ENCODE data around the gene UBE2U.
"Not testable (repeated sequence)": the region's sequence is repeated elsewhere in the genome, so short reads cannot be mapped to it uniquely, and the experiment has no call there.

The UBE2U gene

DNA sequence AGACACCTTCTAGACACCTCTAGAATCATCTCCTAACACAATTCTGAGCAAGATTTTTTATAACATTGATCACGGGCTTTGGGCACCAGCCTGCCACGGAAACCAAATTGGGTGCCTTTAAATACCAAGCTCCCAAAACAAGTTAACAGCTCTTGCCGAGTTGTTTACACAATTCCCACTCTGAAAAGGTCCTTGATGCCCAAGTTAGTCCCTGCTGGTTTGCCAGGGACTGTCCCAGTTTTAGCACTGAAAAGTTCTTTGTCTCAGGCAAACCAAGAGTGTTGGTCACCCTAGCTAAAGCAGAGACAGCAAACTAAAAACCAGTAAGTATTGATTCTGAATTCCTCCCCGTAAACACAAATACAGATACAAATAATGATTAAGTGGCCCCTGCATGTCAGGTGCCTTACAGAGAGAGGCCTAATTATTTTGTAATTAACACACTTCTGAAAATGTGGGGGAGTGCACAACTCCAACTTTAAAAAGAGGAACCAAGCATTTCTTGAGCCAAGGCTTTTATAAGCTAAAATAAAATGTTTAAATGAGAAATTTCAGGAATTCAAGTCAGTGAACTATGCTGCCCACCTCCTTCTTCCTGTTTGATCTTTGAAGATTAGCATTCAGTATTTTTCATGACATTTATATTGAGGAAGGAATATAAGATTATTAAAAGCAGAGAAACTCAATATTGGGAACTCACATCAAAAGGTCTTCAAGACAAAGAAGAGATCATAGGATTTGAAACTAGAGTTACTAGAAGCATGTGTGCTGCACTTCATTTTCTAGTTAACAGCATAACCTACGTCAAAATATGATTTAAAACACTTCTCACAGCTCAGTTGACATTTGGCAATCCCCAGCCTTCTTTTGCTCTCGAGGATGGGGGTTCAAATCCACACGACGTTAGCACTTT, 9.0 kb upstream of the UBE2U start:
- no peak for DNase-seq

DNA sequence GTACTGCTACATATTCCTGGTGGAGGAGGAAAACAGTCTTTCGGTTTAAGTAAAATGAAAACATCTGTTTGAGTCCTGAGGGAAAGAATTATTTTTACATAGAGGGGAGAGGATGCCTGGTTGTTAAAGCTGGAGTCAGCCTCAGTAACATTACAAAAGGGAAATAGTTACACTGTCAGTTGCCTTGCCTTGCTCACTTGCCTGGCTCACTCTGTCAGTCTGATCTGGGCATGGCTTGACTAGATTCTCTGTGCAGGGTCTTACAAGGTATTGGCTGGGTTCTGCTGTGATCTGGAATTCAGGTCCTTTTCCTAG, 8.4 kb upstream of the UBE2U start:
- no peak for DNase-seq

DNA sequence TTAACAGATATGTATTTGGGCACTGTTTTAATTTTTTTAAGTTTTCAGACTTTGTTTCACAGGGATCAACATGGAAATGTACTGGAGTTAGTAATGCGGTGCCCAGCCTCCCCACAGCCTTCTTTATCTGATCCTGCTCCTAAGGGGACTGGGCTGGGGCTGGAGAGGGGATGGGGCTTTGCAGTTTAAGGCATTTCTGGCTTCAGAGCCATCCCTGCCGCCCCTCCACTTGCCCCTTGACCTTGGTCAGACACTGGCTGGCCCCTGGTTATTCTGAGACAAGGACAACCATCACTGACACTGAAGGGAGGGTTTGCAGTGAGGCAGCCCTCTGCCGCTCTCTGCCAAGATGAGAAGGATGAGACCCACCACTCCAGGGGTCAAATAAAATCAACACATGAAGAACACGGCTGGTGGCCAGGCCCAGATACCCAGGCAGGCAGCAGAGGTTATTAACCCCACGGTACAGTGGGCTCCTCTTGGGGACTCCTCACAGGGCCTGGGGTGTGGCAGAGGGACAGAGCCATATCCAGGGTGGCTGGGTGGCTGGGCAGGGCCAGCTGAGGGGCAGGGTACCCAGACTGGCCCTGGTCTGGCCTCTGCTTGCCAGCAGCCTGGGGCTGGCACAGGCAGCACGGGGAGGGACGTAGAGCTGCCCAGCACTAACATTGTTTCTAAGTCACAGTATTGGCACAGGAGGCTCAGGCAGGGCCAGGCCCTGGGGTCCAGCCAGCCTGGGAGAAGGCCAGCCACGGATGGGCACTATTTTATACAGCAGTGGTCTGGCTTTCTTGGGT, 7.2 kb upstream of the UBE2U start:
- no peak for DNase-seq

- no peak for DNase-seq
Measured at GRCh38 chr1:64197076-64197475, 6.3 kb upstream of the UBE2U start.

- DNase-seq, result no peak
Measured at GRCh38 chr1:64199154-64199553, 4.3 kb upstream of the UBE2U start.

GRCh38 chr1:64200064-64200463, 3.4 kb upstream of the UBE2U start:
- DNase-seq, result no peak

GRCh38 chr1:64209221-64209620, 5.8 kb downstream of the UBE2U start:
- no peak for DNase-seq

DNA sequence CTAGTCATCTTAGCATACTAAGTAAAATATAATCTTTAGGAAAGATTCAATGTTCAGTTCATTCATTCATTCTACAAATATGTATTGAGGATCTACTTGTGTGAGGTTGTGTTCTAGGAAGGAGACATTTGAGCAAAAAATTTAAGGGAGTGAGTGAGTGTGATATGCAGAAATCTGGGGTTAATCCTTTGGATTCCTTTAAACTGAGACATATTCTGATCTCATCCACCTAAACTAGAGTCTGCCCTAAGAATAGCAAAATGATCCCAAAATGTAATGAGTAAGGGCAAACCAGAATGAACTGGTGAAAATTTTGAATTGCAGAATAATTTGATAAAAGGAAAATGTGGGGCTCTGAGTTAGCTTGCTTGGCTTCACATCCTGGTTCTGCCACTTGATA, 8.6 kb downstream of the UBE2U start:
- no peak for DNase-seq

- no peak for DNase-seq
Measured at GRCh38 chr1:64215576-64215975, 12.2 kb downstream of the UBE2U start.

DNA sequence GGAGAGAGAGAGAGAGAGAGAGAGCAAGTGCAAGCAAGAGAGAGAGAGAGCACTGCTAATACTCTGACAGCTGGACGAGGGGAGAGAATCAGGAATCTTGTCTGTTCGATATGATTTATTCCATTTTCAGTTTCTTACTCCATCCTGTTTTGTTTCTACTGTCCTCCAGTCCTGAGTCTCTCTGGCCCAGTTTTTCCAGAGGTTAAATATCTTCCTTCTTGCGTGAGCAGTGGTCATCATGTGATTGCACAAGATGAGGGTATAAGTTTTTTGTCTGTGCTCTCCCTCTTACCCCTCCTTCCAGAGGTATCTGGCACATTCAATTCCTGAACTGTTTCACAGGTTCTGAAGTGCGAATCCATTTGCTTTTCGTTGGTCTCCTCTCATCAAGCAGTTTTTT, 16.8 kb downstream of the UBE2U start:
- DNase-seq, result no peak

GRCh38 chr1:64223329-64224151, 20.1 kb downstream of the UBE2U start:
- no peak for DNase-seq

- DNase-seq, result not testable (repeated sequence)
Measured at GRCh38 chr1:64224236-64224635, 20.8 kb downstream of the UBE2U start.

DNA sequence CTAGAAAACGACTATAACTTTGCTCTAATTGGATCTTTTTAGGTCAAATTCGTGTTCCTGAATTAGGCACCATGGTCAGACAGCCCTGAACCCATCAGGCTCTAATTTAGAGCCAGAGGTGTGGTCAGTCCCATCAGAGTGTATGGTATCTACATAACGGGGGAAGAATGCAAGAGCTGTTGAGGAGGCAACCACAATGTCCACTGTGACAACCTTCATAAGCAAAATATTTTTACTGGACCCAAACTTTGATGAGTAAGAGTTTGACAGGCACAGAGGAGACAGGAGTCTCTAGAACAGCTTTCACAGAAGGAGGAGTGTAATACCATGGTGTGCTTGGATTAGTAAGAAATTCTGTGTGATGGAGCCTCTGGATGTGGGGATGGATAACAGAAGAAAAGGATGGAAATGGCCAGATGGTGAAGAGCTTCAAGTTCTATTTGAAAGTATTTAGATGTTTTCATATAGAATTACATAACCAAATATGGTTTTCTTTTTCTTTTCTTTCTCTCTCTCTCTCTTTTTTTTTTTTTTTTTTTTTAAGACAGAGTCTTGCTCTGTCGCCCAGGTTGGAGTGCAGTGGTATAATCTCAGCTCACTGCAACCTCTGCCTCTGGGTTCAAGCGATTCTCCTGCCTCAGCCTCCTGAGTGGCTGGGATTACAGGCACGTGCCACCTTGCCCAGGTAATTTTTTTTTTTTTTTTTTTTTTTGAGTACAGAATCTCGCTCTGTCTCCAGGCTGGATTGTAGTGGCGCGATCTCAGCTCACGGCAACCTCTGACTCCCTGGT, 24.9 kb downstream of the UBE2U start:
- no peak for DNase-seq

DNA sequence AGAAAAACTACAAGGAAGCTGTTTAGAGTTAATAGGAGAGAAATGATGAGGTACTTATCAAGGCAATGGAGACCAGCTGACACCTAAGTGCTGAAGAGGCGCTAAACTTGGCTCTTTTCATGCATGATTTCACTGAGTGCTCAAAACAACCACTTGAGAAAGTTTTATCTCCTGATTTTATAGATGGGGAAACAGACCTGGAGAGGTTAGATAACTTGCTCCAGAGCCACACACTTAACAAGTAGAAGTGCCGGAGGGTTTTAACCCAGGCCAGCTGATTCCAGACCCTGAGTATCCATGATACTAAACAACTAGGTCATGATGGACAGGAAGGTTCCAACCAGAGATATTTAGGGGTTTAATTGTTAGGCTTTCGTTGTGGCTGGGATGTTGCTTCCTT, 25.9 kb downstream of the UBE2U start:
- no peak for DNase-seq

- peak; percentile 37 for DNase-seq
Measured at GRCh38 chr1:64231153-64231552, 27.7 kb downstream of the UBE2U start.

DNA sequence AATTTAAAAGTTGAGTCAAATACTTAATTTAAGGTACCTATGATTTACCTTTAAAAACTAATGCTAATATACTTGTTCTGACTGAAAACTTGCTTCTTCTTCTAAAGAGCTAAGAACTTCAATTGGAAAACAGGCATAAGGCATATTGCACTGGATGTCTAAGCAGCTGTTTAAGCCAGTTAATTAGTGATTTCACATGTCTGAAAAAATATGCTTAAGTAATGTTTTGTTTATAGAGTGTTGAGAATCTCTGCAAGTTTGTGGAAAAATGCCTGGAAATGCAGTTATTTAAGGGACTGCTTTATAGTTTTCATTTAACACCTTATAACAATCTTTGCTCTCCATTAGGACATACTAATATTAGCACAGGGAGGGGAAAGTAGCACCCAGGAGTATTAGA, 28.2 kb downstream of the UBE2U start:
- no peak for DNase-seq

- DNase-seq, result no peak
Measured at GRCh38 chr1:64234714-64235113, 31.3 kb downstream of the UBE2U start.

- DNase-seq, result no peak
Measured at GRCh38 chr1:64235181-64235580, 31.8 kb downstream of the UBE2U start.

DNA sequence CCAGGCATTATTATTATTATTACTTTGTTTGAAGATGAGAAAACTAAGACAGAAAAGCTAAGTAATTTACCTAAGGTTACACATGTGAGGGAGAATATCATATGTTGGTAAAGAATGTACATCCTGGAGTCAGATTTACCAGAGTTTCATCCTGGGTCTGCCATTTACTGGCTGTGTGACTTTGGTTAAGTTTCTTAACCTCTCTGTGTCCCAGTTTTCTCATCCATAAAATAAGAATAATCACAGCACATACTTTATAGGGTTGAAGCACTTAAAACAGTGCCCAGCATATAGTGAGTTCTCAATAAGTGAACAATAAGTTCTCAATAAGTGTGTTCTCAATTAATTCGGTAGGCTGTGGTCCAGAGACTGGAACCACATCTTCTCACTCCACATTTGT, 32.5 kb downstream of the UBE2U start:
- no peak for DNase-seq

- DNase-seq, result no peak
Measured at GRCh38 chr1:64236541-64236954, 33.1 kb downstream of the UBE2U start.

DNA sequence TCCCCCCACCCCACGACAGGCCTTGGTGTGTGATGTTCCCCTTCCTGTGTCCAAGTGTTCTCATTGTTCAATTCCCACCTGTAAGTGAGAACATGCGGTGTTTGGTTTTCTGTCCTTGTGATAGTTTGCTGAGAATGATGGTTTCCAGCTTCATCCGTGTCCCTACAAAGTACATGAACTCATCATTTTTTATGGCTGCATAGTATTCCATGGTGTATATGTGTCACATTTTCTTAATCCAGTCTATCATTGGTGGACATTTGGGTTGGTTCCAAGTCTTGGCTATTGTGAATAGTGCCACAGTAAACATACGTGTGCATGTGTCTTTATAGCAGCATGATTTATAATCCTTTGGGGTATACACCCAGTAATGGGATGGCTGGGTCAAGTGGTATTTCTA, 36.1 kb downstream of the UBE2U start:
- DNase-seq, result not testable (repeated sequence)

DNA sequence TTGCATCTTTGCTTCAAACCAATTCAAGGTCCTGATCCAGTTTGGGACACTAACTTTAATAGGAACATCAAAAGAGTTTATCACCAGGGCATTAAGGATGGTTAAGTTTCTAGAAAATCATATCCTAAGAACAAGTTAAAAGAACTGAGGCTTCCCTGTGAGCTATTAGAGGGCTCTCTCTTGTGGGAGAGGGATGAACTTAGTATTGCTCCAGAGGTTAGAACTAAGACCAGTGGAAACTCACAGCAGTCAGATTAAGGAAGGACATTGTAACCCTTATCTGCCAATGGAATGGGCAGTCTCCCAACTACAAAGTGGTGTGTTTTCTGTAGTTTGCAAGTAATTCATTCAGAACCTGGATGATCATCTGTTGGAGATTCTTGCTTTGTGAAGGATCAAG, 36.8 kb downstream of the UBE2U start:
- DNase-seq, result no peak

DNA sequence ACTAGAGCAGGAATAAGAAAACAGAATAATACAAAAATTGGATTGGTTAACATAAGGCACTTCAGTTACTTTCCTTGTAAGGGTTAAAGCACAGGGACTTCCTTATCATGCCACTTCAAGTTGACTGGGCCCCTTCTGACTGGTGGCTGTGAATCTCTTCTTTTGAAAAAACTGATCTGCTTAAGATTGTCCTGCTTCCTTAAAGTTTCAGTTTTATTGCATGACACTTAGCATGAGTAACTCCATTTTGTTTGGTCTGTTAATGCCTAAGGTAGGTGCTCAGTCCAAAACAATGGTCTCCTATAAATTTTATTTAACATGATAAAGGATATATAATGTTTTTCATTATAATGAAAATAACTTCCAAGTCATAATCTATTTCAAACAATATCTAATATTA, 37.6 kb downstream of the UBE2U start:
- DNase-seq, result no peak
